Common myeloid progenitor, CD34-positive (primary cell): ENCODE data around the gene PRKN.

ENCODE experiments used
- CTCF ChIA-PET: fragments of 350-600 bp; sonication (Branson Sonifier 250); formaldehyde crosslinking; loops from one replicate; lab custom pipeline; 2021; ENCODE audit warnings: antibody characterized with exemption; lab: Charles Lee
- POLR2A ChIA-PET: fragments of 350-600 bp; sonication (Branson Sonifier 250); formaldehyde crosslinking; loops from one replicate; lab custom pipeline; 2021; ENCODE audit warnings: antibody characterized with exemption; lab: Charles Lee
- DNase-seq, 3 donors: peaks; one replicate each; pipeline versions ENCODE4 v3.0.0 to v3.0.0-alpha.2; 2013
- H3K27ac ChIP-seq, 2 experiments: 1 replicate in 1 of 2; 2 replicates in 1 of 2; pipeline ENCODE4 v1.7.0; 2013; ENCODE audit warnings: inconsistent platforms in 2 of 2, low read length in 2 of 2, mild to moderate bottlenecking in 2 of 2, low read depth in 1 of 2, moderate library complexity in 1 of 2; ENCODE audit not compliant: severe bottlenecking in 2 of 2, insufficient read depth in 1 of 2, poor library complexity in 1 of 2
- H3K27me3 ChIP-seq, 5 experiments: replicated peaks in 2 of 5; 1 replicate in 3 of 5; 2 replicates in 2 of 5; pipeline versions ENCODE4 v1.6.1 to v1.7.0; 2013; ENCODE audit warnings: low read length in 4 of 5, mild to moderate bottlenecking in 2 of 5, moderate library complexity in 2 of 5, inconsistent platforms in 1 of 5; ENCODE audit not compliant: insufficient read depth in 5 of 5, control insufficient read depth in 4 of 5
- H3K36me3 ChIP-seq, 4 experiments: 1 replicate in 2 of 4; 2 replicates in 2 of 4; pipeline versions ENCODE4 v1.6.1 to v1.7.0; 2013; ENCODE audit warnings: low read length in 3 of 4, control low read depth in 1 of 4, mild to moderate bottlenecking in 1 of 4; ENCODE audit not compliant: control insufficient read depth in 4 of 4, insufficient read depth in 4 of 4
- H3K4me1 ChIP-seq, 4 experiments: 1 replicate in 3 of 4; 2 replicates in 1 of 4; pipeline versions ENCODE4 v1.6.1 to v1.7.1; 2013; ENCODE audit warnings: low read length in 3 of 4, mild to moderate bottlenecking in 3 of 4, control low read depth in 1 of 4, inconsistent platforms in 1 of 4, moderate library complexity in 1 of 4; ENCODE audit not compliant: control insufficient read depth in 4 of 4, insufficient read depth in 4 of 4; ENCODE audit errors: control extremely low read depth in 1 of 4
- H3K4me3 ChIP-seq, 7 experiments: 1 replicate in 4 of 7; 2 replicates in 3 of 7; pipeline versions ENCODE4 v1.5.1 to v1.7.0; 2013; ENCODE audit warnings: mild to moderate bottlenecking in 7 of 7, low read length in 6 of 7, moderate library complexity in 6 of 7, inconsistent platforms in 2 of 7, low read depth in 2 of 7, control low read depth in 1 of 7; ENCODE audit not compliant: insufficient read depth in 4 of 7, control insufficient read depth in 1 of 7; ENCODE audit errors: extremely low read depth in 1 of 7
- H3K9me3 ChIP-seq, 5 experiments: 1 replicate in 4 of 5; 2 replicates in 1 of 5; pipeline versions ENCODE4 v1.6.1 to v1.7.1; 2013; ENCODE audit warnings: low read length in 4 of 5, mild to moderate bottlenecking in 2 of 5, inconsistent platforms in 1 of 5, low read depth in 1 of 5, moderate library complexity in 1 of 5; ENCODE audit not compliant: control insufficient read depth in 4 of 5, insufficient read depth in 2 of 5; ENCODE audit errors: control extremely low read depth in 1 of 5
- WGBS: methylation state at CpG from one replicate; pipeline ENCODE4 v1.1.5; 2013; ENCODE audit not compliant: insufficient coverage; 5-methylcytosine and 5-hydroxymethylcytosine counted together

Gene PRKN

GRCh38 chr6:161976553-161976952 lies 751.0 kb downstream of the PRKN start:
- 100% methylated on average over 2 of the region's 4 CpGs for WGBS
- H3K4me1 ChIP-seq = no peaks in the 10 kb centered on the region
- DNase-seq = no peak
- H3K27me3 ChIP-seq = no peaks in the 10 kb centered on the region
- POLR2A ChIA-PET = no interaction called here
- H3K36me3 ChIP-seq = no peaks in the 10 kb centered on the region
- H3K4me3 ChIP-seq = no peak overlapping the region
- no peak overlapping the region for H3K27ac ChIP-seq
- H3K9me3 ChIP-seq = peaks cover 0 to 7% (median 3%) of the 10 kb centered on the region in 5 experiments
- CTCF ChIA-PET = no interaction called here

GRCh38 chr6:161973064-161973463 lies 754.5 kb downstream of the PRKN start:
- POLR2A ChIA-PET = no interaction called here
- Histone ChIP-seq H3K36me3 (no peaks in the 10 kb centered on the region), H3K27me3 (no peaks in the 10 kb centered on the region), H3K4me1 (no peaks in the 10 kb centered on the region), H3K4me3 (no peak overlapping the region), H3K9me3 (peaks cover 0 to 3% (median 3%) of the 10 kb centered on the region in 5 experiments), H3K27ac (no peak overlapping the region)
- CTCF ChIA-PET = interaction anchor here (2.7 kb wide), 1 partner anchor 16 kb away, joined by 7 read pairs; no protein-coding TSS in a partner anchor
- 97% methylated on average over 5 of the region's 9 CpGs for WGBS
- DNase-seq = no peak

DNA sequence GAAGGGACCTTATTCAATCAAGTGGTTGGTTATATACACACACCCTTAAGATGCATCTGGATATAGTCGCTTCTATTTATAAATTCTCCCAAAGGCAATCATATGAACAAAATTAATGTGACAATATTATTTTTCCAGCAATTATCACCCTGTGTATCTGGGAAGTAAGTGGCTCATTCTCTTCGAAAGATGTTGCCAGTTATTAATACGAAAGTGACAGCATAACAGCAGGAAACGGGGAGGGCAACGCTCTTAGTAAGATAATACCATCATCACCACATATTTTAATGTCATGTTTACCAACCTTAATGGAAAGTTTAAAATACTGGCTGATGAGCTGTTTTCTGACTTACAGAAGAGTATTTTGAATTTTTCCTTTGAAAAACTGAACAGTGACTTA lies 756.5 kb downstream of the PRKN start:
- WGBS = 100% methylated on average over 2 of the region's 5 CpGs
- DNase-seq = no peak
- POLR2A ChIA-PET = no interaction called here
- Histone ChIP-seq H3K4me3 (no peak overlapping the region), H3K4me1 (no peaks in the 10 kb centered on the region), H3K9me3 (peaks cover 0 to 3% (median 0%) of the 10 kb centered on the region in 5 experiments), H3K27ac (no peak overlapping the region), H3K36me3 (no peaks in the 10 kb centered on the region), H3K27me3 (no peaks in the 10 kb centered on the region)
- CTCF ChIA-PET = no interaction called here

DNA sequence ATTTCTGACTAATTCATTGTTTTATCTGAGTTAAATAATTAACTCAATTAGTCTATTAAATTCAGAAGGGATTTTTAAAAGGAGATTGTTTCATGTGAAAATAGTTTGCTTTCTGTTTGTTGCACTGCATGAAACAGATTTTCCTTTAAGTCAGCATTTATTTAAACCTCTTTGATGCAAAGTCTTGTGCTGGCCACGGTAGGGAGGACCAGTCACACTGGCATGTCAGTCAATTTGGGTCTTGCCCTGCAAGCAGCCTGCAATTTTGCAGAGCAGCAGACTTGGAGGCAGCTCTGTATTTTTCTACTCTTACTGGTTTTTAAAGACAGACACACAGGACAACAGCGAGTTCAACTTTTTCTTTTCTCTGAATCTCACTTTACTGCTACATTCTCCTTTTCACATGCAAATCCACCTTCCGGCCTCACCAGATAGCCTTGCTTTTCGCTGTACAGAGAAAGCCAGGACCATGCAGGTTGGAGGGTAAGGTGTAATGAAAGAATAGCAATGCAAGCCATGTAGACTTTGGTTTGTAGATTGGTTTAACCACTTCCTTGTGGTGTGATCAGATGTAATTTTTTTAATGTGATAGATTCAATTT lies 763.8 kb downstream of the PRKN start:
- H3K36me3 ChIP-seq = no peaks in the 10 kb centered on the region
- no peaks in the 10 kb centered on the region for H3K9me3 ChIP-seq
- H3K27me3 ChIP-seq = no peaks in the 10 kb centered on the region
- WGBS = 86% methylated on average over 3 of the region's 4 CpGs
- no peak for DNase-seq
- no peak overlapping the region for H3K4me3 ChIP-seq
- CTCF ChIA-PET = no interaction called here
- H3K4me1 ChIP-seq = no peaks in the 10 kb centered on the region
- no peak overlapping the region for H3K27ac ChIP-seq
- POLR2A ChIA-PET = no interaction called here

- ChIA-PET POLR2A (no interaction called here), CTCF (no interaction called here)
- H3K9me3 ChIP-seq = no peaks in the 10 kb centered on the region
- WGBS = 97% methylated on average over 7 of the region's 8 CpGs
- H3K36me3 ChIP-seq = no peaks in the 10 kb centered on the region
- no peak overlapping the region for H3K4me3 ChIP-seq
- no peak for DNase-seq
- H3K4me1 ChIP-seq = no peaks in the 10 kb centered on the region
- H3K27ac ChIP-seq = no peak overlapping the region
- H3K27me3 ChIP-seq = no peaks in the 10 kb centered on the region
Measured at GRCh38 chr6:161963181-161963580, 764.4 kb downstream of the PRKN start.

DNA sequence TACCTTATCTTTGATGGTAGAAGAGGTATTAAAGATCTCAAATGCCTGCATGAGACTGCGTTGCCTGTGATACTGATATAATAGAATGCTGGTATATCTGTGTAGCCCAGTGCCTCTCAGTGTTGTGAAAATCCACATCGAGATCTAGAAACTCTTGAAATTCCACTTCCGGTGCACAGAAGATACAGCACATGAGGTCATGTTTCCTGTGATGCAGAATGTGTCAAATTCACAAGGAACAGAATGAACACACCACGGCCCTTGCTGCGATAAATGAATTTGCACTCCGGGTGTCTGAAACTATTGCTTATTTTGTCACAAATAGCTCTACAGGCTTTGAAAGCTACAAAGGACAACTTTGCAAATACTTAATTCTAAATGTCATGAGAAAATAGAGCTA lies 765.8 kb downstream of the PRKN start:
- DNase-seq = no peak
- Histone ChIP-seq H3K4me1 (no peaks in the 10 kb centered on the region), H3K27me3 (no peaks in the 10 kb centered on the region), H3K4me3 (no peak overlapping the region), H3K9me3 (no peaks in the 10 kb centered on the region), H3K27ac (no peak overlapping the region), H3K36me3 (no peaks in the 10 kb centered on the region)
- ChIA-PET CTCF (no interaction called here), POLR2A (no interaction called here)
- 86% methylated on average over 3 of the region's 6 CpGs for whole genome bisulfite sequencing

GRCh38 chr6:161961046-161961445 lies 766.5 kb downstream of the PRKN start:
- POLR2A ChIA-PET = no interaction called here
- CTCF ChIA-PET = no interaction called here
- no peak for DNase-seq
- H3K4me1 ChIP-seq = no peaks in the 10 kb centered on the region
- no peaks in the 10 kb centered on the region for H3K36me3 ChIP-seq
- 78% methylated on average over 5 of the region's 8 CpGs for WGBS
- H3K27ac ChIP-seq = no peak overlapping the region
- H3K27me3 ChIP-seq = no peaks in the 10 kb centered on the region
- no peak overlapping the region for H3K4me3 ChIP-seq
- H3K9me3 ChIP-seq = no peaks in the 10 kb centered on the region
